ENCODE data around the gene PM20D1.
"Not testable (repeated sequence)": the region's sequence is repeated elsewhere in the genome, so short reads cannot be mapped to it uniquely, and the experiment has no call there.

PM20D1 gene, protein sequence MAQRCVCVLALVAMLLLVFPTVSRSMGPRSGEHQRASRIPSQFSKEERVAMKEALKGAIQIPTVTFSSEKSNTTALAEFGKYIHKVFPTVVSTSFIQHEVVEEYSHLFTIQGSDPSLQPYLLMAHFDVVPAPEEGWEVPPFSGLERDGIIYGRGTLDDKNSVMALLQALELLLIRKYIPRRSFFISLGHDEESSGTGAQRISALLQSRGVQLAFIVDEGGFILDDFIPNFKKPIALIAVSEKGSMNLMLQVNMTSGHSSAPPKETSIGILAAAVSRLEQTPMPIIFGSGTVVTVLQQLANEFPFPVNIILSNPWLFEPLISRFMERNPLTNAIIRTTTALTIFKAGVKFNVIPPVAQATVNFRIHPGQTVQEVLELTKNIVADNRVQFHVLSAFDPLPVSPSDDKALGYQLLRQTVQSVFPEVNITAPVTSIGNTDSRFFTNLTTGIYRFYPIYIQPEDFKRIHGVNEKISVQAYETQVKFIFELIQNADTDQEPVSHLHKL

GRCh38 chr1:205849619-205850355 lies at the start of gene PM20D1:
PM20D1 (minus strand) TSS chr1:205850132; CDS start chr1:205850072, 60 bp downstream.
- DNase-seq, result peak; percentile 80

DNA sequence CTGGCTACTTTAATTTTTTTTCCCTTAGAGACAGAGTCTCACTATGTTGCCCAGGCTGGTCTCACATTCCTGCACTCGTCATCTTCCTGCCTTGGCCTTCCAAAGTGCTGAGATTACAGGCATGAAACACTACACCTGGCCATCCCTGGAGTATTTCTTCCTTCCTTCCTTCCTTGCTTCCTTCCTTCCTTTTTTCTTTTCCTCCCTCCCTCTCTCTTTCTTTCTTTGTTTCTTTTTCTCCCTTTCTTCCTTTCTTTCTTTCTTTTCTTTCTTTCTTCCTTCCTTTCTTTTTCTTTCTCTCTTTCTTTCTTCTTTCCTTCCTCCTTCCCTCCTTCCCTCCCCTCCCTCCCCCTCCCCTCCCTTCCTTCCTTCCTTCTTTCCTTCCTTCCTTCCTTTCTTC lies 46.4 kb upstream of the PM20D1 start:
- DNase-seq, result no peak

GRCh38 chr1:205894119-205894518 lies 44.2 kb upstream of the PM20D1 start:
- DNase-seq, result not testable (repeated sequence)

- not testable (repeated sequence) for DNase-seq
These were observed 42.2 kb upstream of the PM20D1 start for GRCh38 chr1:205892175-205892574.

DNA sequence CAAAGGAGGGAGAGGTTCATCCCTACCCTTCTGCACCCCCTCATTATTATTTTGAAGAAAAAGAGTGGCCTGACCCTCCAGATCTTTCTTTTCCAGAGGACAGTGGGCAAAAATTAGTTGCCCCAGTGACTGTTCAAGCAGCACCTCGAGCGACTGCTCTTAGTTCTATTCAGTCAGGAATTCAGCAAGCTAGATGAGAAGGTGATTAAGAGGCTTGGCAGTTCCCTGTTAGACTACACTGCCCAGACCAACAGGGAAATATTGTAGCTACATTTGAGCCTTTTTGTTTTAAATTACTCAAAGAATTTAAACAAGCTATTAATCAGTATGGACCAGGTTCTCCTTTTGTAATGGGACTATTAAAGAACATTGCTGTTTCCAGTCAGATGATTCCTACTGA lies 41.5 kb upstream of the PM20D1 start:
- not testable (repeated sequence) for DNase-seq

- not testable (repeated sequence) for DNase-seq
These were observed 40.7 kb upstream of the PM20D1 start for GRCh38 chr1:205890631-205891030.

- DNase-seq, result not testable (repeated sequence)
These were observed 39.8 kb upstream of the PM20D1 start for GRCh38 chr1:205889706-205890105.

DNA sequence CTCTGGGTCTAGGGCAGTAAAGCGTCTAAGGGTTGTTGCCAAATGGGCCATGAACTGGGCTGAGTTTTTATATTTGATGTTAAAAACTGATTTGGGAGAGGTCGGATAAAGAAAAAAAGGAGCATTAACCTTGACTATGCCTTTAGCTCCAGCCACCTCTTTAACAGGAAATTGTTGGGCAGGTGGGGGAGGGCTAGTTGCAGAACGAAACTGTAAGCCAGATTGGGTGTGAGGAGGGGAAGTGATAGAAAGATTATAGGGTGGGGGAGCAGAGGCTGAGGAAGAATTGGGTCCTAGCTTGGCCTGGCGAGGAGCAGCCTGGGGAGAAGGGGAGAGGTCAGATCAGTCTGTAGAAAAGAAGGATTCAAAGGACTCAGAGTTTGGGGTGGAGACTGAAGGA lies 39.1 kb upstream of the PM20D1 start:
- DNase-seq, result not testable (repeated sequence)

DNA sequence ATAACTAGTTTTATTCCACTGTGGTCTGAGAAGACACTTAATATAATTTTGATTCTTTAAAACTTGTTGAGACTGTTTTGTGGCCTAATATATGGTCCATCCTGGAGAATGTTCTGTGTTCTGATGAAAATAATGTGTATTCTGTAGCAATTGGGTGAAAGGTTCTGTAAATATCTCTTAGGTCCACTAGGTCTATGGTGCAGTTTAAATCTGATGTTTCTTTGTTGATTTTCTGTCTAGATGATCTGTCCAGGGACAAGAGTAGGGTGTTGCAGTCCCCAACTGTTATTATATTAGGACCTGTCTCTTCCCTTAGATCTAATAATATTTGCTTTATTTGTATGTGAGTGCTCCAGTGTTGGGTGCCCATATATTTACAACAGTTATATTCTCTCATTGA lies 33.9 kb upstream of the PM20D1 start:
- no peak for DNase-seq

DNA sequence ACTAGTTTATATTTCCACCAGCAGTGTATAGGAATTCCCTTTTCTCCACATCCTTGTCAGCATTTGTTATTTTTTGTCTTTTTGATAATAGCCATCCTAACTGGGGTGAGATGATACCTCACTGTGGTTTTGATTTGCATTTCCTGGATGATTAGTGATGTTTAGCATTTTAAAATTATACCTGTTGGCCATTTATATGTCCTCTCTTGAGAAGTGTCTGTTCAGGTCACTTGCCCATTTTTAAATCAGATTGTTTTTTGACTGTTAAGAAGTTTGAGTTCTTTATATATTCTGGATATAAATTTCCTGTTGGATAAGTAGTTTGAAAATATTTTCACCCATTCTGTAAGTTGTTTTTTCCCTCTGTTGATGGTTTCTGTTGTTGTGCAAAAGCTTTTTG lies 31.0 kb upstream of the PM20D1 start:
- no peak for DNase-seq

- DNase-seq, result no peak
These were observed 30.0 kb upstream of the PM20D1 start for GRCh38 chr1:205879974-205880373.

DNA sequence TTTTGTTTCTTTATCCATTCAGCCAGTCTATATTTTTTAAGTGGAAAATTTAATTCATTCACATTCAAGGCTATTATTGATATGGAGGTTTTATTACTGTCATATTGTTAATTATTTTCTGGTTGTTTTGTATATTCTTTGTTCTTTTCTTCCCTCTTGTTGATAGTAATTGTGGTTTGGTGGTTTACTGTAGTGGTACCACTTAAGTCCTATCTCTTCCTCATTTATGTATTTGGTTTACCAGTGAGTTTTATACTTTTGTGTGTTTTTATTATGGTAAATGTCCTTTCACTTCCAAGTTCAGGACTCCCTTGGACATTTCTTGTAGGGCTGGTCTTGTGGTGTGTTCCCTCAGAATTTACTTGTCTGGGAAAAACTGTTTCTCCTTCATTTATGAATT lies 28.1 kb upstream of the PM20D1 start:
- no peak for DNase-seq

GRCh38 chr1:205873148-205873547 lies 23.2 kb upstream of the PM20D1 start:
- not testable (repeated sequence) for DNase-seq

DNA sequence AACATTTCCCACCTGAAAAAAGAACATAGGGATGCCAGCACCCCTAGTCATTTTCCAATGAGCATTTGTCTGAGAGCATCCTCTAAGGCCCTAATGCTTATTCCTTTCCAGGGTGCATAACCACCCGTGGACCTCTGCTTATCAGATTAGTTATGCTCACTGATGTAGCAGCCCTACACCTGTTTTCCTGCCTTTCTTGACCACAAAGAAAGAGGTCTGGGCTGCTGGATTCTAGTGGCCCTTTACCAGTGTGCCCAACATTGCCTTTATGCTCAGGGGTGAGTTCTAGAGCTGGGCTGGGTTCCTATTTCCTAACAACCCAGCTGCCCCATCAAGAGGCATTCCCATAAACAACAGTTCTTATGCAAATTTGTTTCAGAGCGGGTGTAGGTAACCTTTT lies 20.3 kb upstream of the PM20D1 start:
- DNase-seq, result no peak

DNA sequence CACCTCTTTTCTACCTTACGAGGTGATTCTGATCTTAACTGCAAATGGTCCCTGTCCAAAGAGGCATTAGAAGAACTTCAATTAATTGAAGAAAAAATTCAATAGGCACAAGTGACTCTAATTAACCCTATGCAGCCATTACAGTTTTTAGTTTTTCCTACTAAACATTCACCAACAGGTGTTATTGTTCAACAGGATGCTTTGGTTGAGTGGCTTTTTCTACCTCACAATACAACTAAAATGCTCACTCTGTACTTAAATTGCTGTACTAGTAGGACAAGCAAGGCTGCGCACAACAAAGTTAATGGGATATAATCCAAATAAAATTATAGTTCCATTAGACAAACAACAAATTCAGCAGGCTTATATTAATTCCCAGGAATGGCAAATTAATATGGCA lies 11.6 kb upstream of the PM20D1 start:
- DNase-seq, result no peak

DNA sequence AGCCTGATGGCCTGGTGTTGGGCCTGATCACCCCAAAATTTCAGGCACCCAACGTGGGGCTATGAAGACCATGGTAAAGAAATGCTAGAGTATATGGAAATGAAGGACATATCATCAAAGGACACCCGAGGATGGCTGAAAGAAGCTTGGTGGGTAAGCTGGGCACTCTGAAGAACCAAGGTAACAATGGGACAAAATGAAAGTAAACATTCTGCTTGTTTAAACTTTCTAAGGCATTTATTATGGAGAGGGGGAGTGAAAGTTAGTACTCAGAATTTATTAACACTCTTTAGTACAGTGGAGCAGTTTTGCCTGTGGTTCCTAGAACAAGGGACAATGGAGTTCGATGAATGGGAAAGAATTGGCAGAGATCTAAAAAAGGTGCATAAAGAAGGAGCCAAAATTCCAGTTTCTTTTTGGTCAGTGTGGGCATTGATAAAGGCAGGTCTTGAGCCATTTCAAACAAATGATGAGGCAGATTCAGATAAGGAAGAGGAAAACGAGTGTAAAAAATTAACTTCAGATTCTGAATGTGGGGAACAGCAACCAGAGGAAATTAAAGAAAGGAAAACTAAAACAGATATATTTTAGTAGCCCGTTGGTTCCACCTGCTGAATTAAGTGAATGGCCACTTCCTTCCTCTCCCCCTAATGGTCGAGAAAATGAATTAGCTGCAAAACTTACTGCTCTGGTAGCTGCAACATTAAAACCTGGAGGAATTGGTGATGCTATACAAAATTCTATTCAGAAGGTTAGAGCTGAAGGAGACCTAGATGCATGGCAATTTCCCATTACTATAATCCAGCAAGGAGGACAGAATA lies 8.4 kb upstream of the PM20D1 start:
- DNase-seq, result no peak

GRCh38 chr1:205857501-205857900 lies 7.6 kb upstream of the PM20D1 start:
- not testable (repeated sequence) for DNase-seq

GRCh38 chr1:205856433-205856832 lies 6.5 kb upstream of the PM20D1 start:
- DNase-seq, result no peak

DNA sequence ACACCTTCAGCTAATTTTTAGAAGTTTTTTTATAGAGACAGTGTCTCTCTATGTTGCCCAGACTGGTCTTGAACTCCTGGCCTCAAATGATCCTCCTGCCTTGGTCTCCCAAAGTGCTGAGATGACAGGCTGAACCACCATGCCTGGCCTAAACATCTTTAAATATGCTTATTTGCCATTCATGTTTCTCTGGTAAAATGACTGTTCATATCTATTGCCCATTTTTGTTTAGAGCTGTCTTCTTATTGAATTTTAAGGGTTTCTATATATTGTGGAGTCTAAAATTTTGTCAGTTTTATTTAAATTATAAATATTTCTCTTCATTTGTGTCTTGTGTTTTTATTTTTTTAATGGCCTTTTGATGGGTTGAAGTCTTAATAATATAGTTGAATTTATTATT lies 3.0 kb upstream of the PM20D1 start:
- DNase-seq, result no peak

GRCh38 chr1:205851993-205852392 lies 2.1 kb upstream of the PM20D1 start:
- no peak for DNase-seq

- DNase-seq, result no peak
These were observed 6.7 kb downstream of the PM20D1 start for GRCh38 chr1:205843036-205843859.

DNA sequence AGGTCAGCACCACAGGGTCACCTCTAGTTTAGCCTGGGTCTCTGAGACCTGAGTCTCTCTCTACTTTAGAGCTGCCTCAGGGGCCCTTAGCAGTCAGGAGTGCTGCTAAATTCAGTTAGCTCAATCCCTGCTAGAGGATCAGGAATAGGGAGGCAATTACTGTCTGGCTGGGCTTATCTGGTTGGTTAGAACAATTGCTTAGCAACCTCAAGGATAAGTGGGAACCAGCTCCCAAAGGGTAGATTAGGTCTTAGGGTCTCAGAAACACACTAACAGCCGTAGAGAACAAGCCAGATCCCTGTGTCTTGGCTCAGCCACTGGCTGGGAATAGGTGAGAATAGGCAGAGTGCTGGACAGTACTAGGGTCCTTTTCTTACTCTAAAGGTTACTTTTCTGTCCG lies 7.7 kb downstream of the PM20D1 start:
- no peak for DNase-seq
